Measurements from ENCODE around the gene ZC3H8.

The ZC3H8 gene

GRCh38 chr2:112195167-112195766, 59.6 kb downstream of the ZC3H8 start:
- no peak for DNase-seq (ENCODE audit: low read depth in 2 of 2)

DNA sequence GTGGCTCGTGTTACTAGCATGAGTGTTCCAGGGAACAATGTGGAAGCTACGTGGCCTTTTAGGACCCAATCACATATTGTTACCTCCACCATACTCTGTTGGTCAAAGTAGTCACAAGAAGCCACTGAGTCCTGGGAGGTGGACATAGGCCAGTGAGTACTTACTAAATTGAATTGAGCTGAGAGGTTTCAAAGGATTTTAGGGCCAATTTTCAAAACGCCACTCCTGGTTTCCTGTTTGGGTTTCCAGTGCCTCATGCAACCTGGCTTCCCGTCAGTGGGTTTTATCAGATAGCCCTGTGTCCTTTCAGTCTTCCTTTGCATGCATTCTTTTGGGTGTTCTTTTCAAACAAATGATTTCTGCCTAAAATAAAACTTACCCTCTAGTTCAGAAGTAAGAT, 60.4 kb downstream of the ZC3H8 start:
- DNase-seq (ENCODE audit: low read depth in 2 of 2): no peak

DNA sequence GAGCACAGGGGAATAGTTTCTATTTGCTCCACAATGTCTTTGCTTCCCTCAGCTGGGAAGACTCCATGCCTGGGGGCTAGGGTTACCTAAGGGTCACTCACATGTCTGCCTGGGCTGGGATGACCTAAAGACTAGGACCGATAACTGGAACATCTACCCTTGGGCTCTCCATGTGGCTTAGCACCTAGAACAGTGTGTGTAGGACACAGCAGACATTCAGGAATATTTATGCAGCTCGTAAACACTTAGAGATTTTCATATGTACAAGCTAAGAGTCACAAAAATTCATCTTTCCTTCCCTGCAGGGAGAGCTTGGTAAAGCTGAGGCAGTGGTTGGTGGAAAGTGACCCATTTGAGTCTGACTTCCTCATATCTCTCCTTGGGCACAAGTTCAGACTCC, 60.8 kb downstream of the ZC3H8 start:
- DNase-seq (ENCODE audit: low read depth in 2 of 2): no peak

DNA sequence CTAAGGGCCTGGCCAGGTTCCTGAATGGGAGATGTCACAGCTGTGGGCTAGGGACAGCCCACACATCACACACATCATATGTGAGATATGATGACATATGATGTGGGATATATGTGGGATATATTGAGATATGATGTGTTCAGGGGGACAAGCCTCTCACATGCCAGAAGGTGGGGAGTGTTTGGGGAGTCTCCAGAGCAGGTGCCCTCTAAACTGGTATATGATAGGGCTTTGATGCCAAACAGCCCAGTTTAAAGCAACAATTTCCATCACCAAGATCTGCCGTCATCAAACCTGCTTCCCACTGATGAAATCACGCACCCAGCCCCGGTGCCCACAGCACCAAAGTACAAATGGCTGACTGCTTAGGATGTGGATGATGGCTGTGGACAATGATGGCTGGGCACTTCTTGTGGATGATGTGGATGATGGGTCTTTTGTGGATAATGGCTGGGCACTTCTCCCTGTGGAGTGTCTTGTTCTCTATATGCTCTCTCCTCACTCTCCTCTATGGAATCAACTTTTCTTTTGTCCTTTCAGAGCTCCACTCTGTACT, 65.8 kb downstream of the ZC3H8 start:
- no peak for DNase-seq (ENCODE audit: low read depth in 2 of 2)

- DNase-seq (ENCODE audit: low read depth in 2 of 2): peak; percentile 50 to 75
Measured at GRCh38 chr2:112187805-112188596, 66.8 kb downstream of the ZC3H8 start.

GRCh38 chr2:112187046-112187715, 67.7 kb downstream of the ZC3H8 start:
- no peak for DNase-seq (ENCODE audit: low read depth in 2 of 2)

DNA sequence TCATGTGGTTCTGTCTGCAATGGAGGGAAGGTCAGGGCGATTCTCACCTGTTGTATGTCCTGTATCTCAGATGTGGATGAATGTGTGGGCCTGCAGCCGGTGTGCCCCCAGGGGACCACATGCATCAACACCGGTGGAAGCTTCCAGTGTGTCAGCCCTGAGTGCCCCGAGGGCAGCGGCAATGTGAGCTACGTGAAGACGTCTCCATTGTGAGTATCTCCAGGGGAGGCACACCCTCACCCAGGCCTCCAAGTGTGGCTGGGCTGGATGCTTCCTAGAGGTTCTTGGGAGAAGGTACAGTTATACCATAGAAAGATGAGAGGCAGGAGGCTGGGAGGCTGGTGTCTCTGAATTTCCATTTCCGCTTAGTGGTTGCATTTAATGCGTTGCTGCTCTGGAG, 69.7 kb downstream of the ZC3H8 start:
- no peak for DNase-seq (ENCODE audit: low read depth in 2 of 2)

DNA sequence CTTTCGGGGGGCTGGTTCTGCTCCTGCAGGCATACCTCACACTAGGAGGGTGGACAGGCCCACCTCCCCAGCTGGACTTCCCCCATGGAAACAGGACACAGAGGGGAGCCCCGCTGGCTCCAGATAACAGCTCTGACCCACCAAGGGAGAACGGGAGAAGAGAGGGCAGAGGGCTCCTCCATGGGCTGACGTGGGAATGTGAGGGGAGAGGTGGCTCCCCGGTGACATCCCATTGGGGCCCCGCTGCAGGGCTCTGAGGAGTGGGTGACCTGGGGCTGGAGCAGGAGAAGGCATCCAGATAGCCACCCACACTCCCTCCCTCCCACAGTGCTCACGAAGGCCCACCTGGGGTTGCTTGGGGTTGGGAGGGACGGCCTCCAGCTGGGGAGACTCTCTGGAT, 70.7 kb downstream of the ZC3H8 start:
- no peak for DNase-seq (ENCODE audit: low read depth in 2 of 2)

DNA sequence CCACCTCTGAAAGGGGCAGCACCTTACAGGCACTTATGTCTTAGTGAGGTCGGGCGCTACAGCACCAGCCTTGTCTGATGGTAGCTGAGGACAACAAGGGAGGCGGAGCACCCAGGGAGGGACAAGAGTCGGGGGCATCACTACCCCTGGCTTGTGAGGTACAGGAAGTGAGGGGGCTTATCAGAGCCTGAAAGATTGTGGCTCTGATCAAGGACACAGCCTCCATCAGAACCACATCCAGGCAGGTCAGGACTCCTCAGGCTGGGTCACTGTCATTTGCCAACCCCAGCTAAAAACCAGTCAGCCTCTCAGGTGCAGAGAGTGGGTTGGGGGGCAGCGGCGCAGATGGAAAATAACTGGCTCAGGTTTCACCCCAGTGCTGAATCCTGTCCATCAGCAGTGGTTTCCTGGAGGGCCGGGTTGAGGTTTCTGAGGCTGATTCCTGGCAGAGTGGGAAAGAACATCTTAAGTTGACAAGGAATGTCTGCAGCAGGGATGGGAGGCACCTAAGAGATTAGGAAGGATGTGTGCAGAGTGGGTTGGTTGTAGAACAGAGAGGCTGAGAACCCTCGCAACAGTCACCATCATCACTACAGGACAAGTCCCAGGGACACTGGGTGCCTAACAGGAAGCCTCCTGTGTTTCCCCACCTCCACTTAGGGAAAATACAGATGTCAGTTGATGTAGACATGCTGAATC, 71.4 kb downstream of the ZC3H8 start:
- DNase-seq (ENCODE audit: low read depth in 2 of 2): no peak

DNA sequence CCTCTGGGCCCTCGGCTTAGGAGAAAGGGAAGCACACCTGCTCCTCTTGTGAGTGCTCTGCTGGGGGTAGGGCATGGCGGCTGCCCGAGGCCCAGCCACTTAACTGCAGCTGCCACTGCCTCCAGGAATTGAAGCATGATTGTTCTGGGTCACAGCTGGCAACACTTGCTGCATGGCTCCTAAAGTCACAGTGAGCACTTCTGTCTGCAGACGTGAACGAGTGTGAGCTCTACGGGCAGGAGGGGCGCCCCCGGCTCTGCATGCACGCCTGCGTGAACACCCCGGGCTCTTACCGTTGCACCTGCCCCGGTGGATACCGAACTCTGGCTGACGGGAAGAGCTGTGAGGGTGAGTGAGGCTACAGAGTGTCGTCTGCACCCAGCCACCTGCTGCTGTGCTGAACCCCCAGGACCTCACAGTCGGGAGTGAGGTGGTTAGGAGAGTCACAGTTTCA, 72.2 kb downstream of the ZC3H8 start:
- DNase-seq (ENCODE audit: low read depth in 2 of 2): no peak

- DNase-seq (ENCODE audit: low read depth in 2 of 2): peak; percentile 14 to 20
Measured at GRCh38 chr2:112181571-112182290, 73.1 kb downstream of the ZC3H8 start.

- no peak for DNase-seq (ENCODE audit: low read depth in 2 of 2)
Measured at GRCh38 chr2:112175958-112176573, 78.8 kb downstream of the ZC3H8 start.

- no peak for DNase-seq (ENCODE audit: low read depth in 2 of 2)
Measured at GRCh38 chr2:112175333-112175732, 79.5 kb downstream of the ZC3H8 start.

DNA sequence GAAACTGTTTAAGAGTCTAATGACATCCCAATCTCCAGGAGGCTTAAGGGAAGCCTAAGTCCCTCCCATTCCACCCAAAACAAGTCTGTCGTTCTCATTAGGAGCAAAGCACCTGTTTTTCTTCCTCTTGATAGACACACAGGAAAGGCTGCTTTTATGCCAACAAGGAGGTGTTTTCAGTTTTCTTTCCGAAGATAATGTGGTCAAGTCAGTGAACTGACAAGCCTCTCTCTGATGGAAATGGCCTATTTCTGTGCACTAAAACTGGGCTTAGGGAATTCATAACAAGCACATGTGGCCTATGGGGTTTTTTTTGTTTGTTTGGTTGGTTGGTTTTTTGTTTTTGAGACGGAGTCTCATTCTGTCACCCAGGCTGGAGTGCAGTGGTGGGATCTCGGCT, 80.5 kb downstream of the ZC3H8 start:
- DNase-seq (ENCODE audit: low read depth in 2 of 2): no peak

- no peak for DNase-seq (ENCODE audit: low read depth in 2 of 2)
Measured at GRCh38 chr2:112173646-112174319, 81.1 kb downstream of the ZC3H8 start.

DNA sequence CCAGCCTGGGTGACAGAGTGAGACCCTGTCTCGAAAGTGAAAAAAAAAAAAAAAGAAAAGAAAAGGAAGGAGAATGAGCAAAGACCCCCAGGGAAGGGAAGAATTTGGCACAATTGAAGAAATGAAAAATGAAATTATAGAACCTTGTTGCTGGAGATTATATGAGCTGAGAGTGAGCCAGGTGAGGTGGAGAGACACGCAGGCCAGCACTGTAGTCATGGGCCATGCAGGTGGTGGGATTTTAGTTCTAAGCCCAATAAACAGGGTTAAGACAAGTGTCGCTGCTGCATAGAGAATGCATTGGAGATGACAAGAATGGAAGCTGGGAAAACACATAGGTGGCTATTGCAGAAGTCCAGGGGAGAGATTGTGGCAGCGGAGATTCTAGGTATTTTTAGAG, 84.3 kb downstream of the ZC3H8 start:
- no peak for DNase-seq (ENCODE audit: low read depth in 2 of 2)

DNA sequence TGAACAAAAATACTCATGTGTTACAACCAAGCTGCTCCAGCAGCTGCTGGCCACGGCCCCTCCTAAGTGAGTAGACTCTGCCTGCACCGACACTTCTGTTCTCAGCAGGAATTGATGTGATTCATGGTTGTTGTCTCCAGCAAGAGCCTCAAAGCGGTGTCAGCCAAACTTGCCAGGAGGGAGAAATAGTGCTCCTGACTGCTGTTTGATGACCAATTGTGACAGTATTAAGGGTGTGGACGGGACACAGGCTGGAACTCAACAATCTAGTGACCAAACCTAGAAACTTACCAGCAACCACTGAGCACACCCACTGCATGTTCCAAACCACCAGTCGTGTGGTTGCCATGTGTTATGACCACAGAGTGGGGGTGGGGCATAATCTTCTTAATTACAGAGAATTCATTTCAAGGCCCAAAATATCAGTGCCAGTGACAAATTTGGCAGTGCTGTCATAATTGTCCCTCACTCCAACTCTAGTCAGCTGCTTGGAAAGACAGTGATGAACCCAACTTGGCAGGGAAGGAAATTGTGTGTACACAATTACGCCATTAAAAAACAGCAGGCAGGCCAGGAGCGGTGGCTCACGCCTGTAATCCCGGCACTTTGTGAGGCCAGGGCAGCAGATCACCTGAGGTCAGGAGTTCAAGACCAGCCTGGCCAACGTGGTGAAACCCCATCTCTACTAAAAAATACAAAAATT, 86.3 kb downstream of the ZC3H8 start:
- DNase-seq (ENCODE audit: low read depth in 2 of 2): no peak

GRCh38 chr2:112166806-112167499, 87.9 kb downstream of the ZC3H8 start:
- DNase-seq (ENCODE audit: low read depth in 2 of 2): no peak

DNA sequence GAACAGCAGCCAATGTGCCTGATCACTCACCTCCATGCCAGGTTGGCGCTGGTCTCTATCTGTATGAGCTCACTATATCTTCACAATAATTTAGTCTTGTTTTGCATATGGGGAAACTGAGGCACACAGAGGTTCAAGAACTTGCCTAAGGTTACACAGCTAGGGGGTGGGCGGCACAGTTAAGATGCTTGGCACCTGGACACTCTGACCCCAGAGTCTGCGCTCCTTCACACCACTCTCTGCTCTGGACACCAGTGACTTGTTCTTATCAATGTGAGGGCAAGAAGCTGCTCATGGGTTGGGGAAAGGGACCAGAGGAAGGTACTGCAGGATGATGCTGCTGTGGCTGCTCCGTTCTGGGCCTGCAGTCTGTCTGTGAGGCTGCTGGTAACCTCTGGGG, 89.5 kb downstream of the ZC3H8 start:
- no peak for DNase-seq (ENCODE audit: low read depth in 2 of 2)

Data from activated CD8-positive, alpha-beta memory T cell treated with anti-CD3 and anti-CD28 coated beads for 4 hours (primary cell).